ENCODE data around the gene FGF12.
"Not testable (repeated sequence)": the region's sequence is repeated elsewhere in the genome, so short reads cannot be mapped to it uniquely, and the experiment has no call there.

Gene FGF12

GRCh38 chr3:192577271-192577670 lies 150.1 kb downstream of the FGF12 start:
- DNase-seq: no peak

GRCh38 chr3:192576704-192577103 lies 150.6 kb downstream of the FGF12 start:
- DNase-seq: not testable (repeated sequence)

GRCh38 chr3:192575879-192576506 lies 151.3 kb downstream of the FGF12 start:
- no peak for DNase-seq

- no peak for DNase-seq
Observed at GRCh38 chr3:192573240-192573639, 154.1 kb downstream of the FGF12 start.

- DNase-seq: peak in 1 of 2 experiments; percentile 73
Observed at GRCh38 chr3:192570821-192571791, 156.2 kb downstream of the FGF12 start.

GRCh38 chr3:192570315-192570714 lies 157.0 kb downstream of the FGF12 start:
- peak in 1 of 2 experiments; percentile 13 for DNase-seq

- peak; percentile 41 to 82 for DNase-seq
Observed at GRCh38 chr3:192566706-192567290, 160.5 kb downstream of the FGF12 start.

- no peak for DNase-seq
Observed at GRCh38 chr3:192564611-192565010, 162.7 kb downstream of the FGF12 start.

GRCh38 chr3:192563417-192563816 lies 163.9 kb downstream of the FGF12 start:
- no peak for DNase-seq

GRCh38 chr3:192553707-192554106 lies 173.6 kb downstream of the FGF12 start:
- DNase-seq: no peak

GRCh38 chr3:192550356-192550755 lies 177.0 kb downstream of the FGF12 start:
- no peak for DNase-seq

- no peak for DNase-seq
Observed at GRCh38 chr3:192545333-192545732, 182.0 kb downstream of the FGF12 start.

GRCh38 chr3:192543163-192543562 lies 184.2 kb downstream of the FGF12 start:
- DNase-seq: no peak

GRCh38 chr3:192516820-192517219 lies 210.5 kb downstream of the FGF12 start:
- DNase-seq: no peak

GRCh38 chr3:192515664-192516045 lies 211.7 kb downstream of the FGF12 start:
- no peak for DNase-seq

- DNase-seq: peak; percentile 87 to 96
Observed at GRCh38 chr3:192514754-192515663, 212.3 kb downstream of the FGF12 start.

- peak; percentile 73 to 80 for DNase-seq
Observed at GRCh38 chr3:192514081-192514753, 213.1 kb downstream of the FGF12 start.

- DNase-seq: no peak
Observed at GRCh38 chr3:192505731-192506130, 221.6 kb downstream of the FGF12 start.

- no peak for DNase-seq
Observed at GRCh38 chr3:192501401-192501800, 225.9 kb downstream of the FGF12 start.

- no peak for DNase-seq
Observed at GRCh38 chr3:192496905-192497587, 230.3 kb downstream of the FGF12 start.

GRCh38 chr3:192494174-192494573 lies 233.2 kb downstream of the FGF12 start:
- no peak for DNase-seq

Measured in NCI-H526 (cell line).